Hindlimb muscle (tissue), 1 donor: ENCODE results near the gene OPN4. TPM values are rescaled to one million over a fixed set of nuclear protein-coding genes. Genes with fewer than 3 reads are reported as not detected.

ENCODE experiments used
- DNase-seq: peaks from one replicate; pipeline ENCODE4 v3.0.0-alpha.2; 2013
- polyA plus RNA-seq: library from polyadenylated mRNA; unstranded; fragments of 120-200 nt; gene quantifications from one replicate; pipeline ENCODE4 v1.2.1, GENCODE V29; 2013; ENCODE audit not compliant: insufficient read length

The OPN4 gene
- polyA plus RNA-seq, 1 donor, result 2.3 TPM

- DNase-seq, result no peak
Measured at GRCh38 chr10:86647773-86648703, 6.3 kb upstream of the OPN4 start.

GRCh38 chr10:86648704-86649427 lies 5.5 kb upstream of the OPN4 start:
- DNase-seq, result no peak

GRCh38 chr10:86649471-86650150 lies 4.7 kb upstream of the OPN4 start:
- DNase-seq, result no peak

- DNase-seq, result no peak
Measured at GRCh38 chr10:86650151-86650550, 4.2 kb upstream of the OPN4 start.

GRCh38 chr10:86651021-86651471 lies 3.3 kb upstream of the OPN4 start:
- no peak for DNase-seq

- DNase-seq, result no peak
Measured at GRCh38 chr10:86651631-86652331, 2.6 kb upstream of the OPN4 start.

- no peak for DNase-seq
Measured at GRCh38 chr10:86652361-86653202, 1.8 kb upstream of the OPN4 start.

- DNase-seq, result no peak
Measured at GRCh38 chr10:86653379-86653778, 968 bp upstream of the OPN4 start.

GRCh38 chr10:86653987-86654386 lies 360 bp upstream of the OPN4 start:
- DNase-seq, result no peak

GRCh38 chr10:86655173-86655540 lies 810 bp downstream of the OPN4 start:
- DNase-seq, result no peak

- no peak for DNase-seq
Measured at GRCh38 chr10:86655596-86655995, 1.2 kb downstream of the OPN4 start.

GRCh38 chr10:86657011-86657395 lies 2.7 kb downstream of the OPN4 start:
- no peak for DNase-seq

- DNase-seq, result no peak
Measured at GRCh38 chr10:86657396-86658011, 3.2 kb downstream of the OPN4 start.

- no peak for DNase-seq
Measured at GRCh38 chr10:86658261-86658741, 4.0 kb downstream of the OPN4 start.

- no peak for DNase-seq
Measured at GRCh38 chr10:86658751-86659150, 4.4 kb downstream of the OPN4 start.

GRCh38 chr10:86659161-86659691 lies 4.9 kb downstream of the OPN4 start:
- no peak for DNase-seq

- no peak for DNase-seq
Measured at GRCh38 chr10:86659721-86660453, 5.5 kb downstream of the OPN4 start.

GRCh38 chr10:86661161-86662025 lies 7.0 kb downstream of the OPN4 start:
- DNase-seq, result no peak
